GM18498 (cell line): ENCODE data around the gene NCAPD2.
"Not testable (repeated sequence)": the region's sequence is repeated elsewhere in the genome, so short reads cannot be mapped to it uniquely, and the experiment has no call there.

ENCODE experiments used
- ATAC-seq: cut with Tn5 transposase; IDR thresholded peaks from one replicate; pipeline ENCODE4 v1.9.1; 2021; ENCODE audit warnings: mild to moderate bottlenecking, moderate library complexity; ENCODE audit not compliant: unreplicated experiment

The NCAPD2 gene

DNA sequence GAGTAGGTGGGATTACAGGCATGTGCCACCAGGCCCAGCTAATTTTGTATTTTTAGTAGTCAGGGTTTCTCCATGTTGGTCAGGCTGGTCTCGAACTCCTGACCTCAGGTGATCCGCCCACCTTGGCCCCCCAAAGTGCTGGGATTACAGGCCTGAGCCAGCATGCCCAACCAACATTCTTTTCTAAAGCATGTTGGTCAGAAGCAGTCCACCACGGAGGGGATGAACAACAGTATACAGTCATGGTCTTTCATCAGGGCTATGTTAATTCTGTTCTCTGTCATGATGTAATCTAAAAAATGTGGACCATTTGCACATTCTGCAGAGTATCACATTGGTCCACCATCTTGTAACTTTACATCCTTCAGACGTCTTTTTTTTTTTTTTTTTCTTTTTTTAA, 4.5 kb upstream of the NCAPD2 start:
- no peak for ATAC-seq

DNA sequence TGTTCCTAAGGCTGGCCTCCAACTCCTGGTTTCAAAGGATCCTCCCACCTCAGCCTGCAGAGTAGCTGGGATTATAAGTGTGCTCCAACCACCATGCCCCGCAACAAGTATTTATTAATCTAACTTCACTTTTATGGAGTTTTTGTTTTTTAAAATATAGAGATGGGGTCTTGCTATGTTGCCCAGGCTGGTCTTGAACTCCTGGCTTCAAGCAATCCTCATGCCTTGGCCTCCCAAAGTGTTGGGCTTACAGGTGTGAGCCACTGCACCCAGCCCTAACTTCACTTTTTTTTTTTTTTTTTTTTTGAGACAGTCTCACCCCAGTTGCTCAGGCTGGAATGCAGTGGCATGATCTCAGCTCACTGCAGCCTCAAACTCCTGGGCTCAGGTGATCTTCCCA, 3.2 kb upstream of the NCAPD2 start:
- ATAC-seq: not testable (repeated sequence)

DNA sequence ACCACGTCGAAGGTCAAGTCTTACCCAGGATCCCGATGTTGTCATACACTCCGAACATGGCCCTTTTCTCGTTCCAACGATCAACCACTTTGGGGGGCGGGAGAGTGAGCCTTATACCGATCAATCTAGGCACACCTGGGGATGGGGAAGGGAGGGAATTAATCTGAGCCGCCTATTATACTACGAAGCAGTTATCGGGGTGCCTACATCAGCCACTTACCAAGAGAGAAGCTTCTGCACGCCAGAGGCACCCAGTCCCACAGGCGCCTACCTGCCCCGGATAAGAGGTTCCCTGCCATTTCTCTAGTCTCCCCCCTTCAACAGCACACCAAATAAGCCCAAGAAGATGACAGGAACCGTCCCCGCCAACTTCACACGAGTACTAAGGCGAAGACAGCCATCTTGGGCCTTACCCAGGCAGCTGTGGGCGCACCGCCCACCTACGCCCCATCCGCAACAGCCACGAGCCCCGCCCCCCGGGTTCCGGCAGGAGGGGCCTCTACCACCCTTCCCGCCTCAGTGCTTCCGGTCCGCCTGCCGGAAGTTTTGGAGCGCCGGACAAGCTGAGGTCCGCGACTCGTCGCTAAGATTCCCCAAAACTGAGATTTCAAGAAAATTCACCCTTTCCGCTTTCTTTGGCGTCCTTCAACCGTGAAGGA, 935 bp upstream of the NCAPD2 start, which contains the start of gene MRPL51:
Gene MRPL51, minus strand, starts transcription at position 425 of the 659 bp plus-strand sequence. Its CDS starts 126 bp downstream, at position 299.
- ATAC-seq: peak; percentile 71

DNA sequence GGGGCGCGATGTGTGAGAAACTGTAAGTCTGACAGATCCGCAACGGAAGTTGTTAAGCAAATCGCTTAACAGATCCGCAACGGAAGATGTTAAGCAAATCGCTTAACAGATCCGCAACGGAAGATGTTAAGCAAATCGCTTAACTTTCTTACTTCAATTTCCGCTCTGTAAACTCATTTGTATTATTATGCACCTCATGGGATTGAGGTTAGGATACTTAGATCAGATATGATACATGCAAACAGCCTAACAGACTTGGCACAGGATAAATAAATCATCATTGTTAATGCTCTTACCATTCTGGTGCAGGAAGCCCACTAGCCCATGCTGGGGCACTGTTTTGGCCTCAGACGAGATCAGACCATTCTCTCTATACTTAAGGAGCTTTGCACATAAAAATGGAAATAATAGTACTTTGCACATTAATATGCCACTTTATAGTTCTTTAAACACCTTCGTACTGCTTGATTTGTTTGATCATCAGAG, 399 bp downstream of the NCAPD2 start:
- no peak for ATAC-seq

DNA sequence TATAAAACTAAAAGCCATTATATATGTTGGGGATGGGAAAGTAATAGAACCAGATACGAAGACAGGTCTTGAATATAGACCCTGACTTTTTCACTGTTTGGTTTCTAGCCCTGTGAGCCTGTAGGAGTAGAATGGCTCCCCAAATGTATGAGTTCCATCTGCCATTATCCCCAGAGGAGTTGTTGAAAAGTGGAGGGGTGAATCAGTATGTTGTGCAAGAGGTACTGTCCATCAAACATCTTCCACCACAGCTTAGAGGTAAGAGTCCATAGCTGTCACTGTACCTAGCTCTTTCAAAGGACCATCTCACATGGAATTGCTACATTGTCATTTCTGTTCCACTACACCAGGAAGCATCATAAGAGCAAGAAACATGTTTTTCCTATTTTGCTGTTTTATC, 1.1 kb downstream of the NCAPD2 start:
- ATAC-seq: no peak

DNA sequence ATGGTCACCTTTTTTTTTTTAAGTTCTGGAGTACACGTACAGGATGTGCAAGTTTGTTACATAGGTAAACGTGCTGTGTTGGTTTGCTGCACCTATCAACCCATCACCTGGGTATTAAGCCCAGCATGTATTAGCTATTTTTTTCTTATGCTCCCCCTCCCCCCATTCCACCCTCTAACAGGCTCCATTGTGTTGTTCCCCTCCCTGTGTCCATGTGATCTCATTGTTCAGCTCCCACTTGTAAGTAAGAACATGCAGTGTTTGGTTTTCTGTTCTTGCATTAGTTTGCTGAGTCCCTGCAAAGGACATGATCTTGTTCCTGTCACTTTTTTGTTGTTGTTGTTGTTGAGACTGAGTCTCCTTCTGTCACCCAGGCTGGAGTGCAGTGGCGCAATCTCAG, 3.4 kb downstream of the NCAPD2 start:
- ATAC-seq: not testable (repeated sequence)

DNA sequence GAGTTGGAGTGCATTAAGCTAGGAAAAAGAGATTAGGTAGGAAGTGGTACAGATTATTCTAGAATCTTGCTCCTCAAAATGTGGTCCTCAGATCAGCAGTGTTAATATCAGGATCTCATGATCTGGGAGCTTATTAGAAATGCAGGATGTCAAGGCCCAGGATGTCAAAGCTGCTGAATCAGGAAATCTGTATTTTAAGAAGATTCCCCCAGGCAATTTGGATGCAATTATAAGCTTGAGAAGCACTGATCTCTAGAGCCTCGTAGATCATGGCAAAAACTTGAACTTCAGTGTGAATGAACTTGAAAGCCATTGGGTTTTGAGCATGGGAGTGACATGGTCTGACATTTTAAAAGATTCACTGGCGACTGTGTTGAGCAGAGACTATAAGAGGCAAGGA, 6.6 kb downstream of the NCAPD2 start:
- ATAC-seq: no peak

DNA sequence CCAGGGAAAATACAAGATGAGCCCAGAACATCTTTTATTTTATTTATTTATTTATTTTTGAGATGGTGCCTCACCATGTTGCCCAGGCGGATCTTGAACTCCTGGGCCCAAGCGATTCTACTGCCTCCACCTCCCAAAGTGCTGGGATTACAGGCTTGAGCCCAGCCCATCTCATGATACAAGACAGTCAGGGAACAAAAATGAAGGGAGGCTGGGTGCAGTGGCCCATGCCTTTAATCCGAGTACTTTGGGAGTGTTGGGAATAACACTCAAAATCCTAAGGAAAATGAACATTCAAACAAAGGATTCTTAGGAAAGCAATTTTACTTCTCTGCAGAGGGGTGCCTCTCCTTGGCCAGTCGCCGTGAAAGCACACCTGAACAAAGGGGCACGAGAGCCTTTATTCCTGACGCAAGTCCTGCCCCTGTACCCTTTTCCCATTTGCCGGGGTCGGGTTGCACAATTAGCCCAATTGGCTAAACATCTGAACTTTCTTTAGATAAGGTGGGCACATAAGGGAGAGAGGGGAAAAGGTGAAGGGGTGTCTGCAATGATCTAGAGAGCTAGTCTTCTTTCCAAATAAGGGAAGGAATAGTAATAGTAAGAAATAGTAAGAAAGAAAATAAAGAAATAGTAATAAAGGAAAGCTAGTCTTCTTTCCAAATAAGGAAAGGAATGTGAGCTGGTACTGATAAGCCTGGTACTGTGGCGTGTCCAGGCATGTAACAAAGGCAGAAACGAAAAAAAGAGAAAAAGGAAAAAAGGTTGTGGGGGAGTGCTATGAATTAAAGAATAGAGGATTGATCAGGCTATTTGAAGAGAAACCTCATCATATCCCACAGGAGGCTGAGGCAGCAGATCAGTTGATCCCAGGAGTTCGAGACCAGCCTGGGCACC, 13.4 kb downstream of the NCAPD2 start:
- no peak for ATAC-seq

DNA sequence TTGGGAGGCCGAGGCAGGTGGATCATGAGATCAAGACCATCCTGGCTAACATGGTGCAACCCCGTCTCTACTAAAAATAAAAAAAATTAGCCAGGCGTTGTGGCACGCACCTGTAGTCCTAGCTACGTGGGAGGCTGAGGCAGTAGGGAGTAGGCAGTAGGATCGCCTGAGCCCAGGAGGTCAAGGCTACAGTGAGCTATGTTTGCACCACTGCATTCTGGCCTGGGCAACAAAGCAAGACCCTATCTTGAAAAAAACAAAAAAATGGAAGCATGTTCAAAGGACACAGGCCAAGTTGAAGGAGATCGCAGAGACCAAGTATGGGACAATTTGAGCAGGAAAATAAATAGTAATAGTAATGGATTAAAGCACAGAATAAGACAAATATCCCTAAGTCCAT, 14.2 kb downstream of the NCAPD2 start:
- ATAC-seq: no peak

DNA sequence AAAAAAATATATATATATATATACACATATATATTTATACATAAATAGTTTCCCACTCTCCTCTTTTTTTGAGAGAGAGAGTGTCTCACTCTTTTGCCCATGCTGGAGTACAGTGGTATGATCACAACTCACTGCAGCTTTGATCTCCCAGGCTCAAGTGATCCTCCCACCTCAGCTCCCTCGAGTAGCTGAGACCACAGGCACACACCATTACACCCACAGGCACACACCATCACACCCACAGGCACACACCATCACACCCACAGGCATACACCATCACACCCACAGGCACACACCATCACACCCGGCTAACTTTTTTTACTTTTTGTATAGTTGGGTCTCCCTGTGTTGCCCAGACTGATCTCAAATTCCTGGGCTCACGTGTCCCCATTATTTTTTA, 26.3 kb downstream of the NCAPD2 start:
- no peak for ATAC-seq

DNA sequence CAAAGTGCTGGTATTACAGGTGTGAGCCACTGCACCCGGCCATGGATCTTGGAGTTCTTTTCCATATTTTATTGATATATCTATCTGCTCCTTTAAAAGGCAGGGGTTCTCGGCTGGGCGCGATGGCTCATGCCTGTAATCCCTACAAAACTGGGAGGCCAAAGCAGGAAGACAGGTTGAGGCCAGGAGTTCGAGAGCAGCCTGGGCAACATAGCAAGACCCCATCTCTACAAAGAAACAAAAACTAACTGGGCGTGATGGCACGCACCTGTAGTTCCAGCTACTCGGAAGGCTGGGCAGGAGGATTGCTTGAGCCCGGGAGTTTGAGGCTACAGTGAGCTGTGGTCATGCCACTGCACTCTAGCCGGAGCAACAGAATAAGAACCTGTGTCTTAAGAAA, 28.3 kb downstream of the NCAPD2 start:
- no peak for ATAC-seq

DNA sequence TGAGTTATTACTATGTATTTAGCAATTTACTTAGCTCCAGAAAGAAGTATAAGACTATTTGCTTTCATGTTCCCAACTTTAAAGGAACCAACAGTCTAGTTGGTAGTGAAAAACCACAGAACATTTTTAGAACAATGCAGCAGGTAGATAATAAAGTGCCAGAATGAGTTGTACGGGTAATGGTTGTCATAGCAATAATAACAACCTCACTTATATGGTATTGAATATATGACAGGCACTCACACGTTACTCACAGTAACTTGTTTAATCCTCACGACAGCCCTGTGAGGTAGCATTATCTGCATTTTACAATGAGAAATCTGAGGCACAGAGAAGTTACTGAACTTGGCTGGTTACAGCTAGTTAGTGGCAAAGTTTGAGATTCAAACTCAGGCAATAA, 29.8 kb downstream of the NCAPD2 start:
- no peak for ATAC-seq

DNA sequence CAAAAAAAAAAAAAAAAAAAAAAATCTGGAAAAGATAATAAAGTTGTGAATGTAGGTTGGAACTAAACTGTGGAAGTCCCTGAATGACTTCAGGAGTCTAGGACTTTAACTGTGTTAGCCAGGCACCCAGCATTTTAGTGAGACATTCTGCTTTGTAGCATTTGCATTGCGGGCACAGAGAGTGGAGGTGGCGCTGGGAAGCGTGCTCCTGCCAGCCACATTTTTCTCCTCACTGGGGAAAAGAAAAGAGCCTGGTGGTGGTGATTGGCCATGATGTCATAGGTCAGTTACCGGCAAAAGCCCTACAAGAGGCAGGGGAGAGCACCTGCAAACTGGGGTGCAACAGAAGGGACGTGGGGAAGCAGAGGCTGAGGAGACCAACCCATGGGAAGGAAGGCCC, 30.7 kb downstream of the NCAPD2 start:
- no peak for ATAC-seq

DNA sequence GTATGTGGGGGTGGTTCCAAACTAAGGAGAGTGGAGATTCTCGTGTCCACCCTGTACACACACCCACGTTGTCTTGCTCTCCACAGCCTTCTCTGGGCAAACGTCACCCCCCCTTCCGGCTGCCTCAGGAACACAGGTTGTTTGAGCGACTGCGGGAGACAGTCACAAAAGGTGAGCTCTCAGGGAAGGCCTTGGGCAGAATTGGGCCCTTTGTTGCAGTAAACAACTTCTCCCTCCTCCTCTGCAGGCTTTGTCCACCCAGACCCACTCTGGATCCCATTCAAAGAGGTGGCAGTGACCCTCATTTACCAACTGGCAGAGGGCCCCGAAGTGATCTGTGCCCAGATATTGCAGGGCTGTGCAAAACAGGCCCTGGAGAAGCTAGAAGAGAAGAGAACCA, 32.3 kb downstream of the NCAPD2 start:
- ATAC-seq: no peak

DNA sequence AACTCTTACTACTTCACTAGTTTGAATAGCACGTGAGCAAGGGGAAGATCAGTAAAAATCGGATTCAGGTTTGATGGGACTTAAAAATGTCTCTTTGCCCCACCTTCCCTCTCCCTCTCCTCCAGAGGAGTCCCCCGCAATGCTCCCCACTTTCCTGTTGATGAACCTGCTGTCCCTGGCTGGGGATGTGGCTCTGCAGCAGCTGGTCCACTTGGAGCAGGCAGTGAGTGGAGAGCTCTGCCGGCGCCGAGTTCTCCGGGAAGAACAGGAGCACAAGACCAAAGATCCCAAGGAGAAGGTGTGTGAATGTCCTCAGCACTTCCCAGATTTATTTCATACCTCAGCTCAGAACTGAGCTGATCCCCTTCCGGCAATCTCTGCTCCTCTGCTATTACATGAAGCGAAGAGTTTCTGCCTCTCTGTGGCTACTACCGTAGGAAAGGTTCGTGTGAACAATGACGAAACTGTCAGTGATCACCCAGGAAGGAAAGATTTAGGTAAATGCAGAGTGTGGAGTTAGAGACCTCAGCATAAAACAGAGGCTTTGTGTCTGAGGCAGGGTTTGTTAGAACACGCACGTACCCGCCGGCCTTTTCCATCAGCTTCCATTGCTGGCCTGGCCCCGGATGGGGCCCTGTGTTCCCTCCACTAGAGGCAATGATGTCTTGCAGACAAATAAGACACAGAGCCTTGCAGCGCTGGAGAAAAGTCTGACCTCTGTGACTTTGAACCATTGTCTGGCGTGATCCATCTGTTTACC, 33.0 kb downstream of the NCAPD2 start:
- ATAC-seq: no peak

DNA sequence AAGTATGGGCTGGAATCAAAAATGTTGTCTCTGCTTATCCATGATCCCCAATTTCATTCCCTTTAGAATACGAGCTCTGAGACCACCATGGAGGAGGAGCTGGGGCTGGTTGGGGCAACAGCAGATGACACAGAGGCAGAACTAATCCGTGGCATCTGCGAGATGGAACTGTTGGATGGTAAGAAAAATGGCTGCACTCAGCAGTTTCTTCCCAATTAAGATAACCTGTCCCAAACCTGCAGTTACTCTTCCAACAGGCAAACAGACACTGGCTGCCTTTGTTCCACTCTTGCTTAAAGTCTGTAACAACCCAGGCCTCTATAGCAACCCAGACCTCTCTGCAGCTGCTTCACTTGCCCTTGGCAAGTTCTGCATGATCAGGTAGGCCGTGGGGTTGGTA, 33.8 kb downstream of the NCAPD2 start:
- ATAC-seq: no peak

DNA sequence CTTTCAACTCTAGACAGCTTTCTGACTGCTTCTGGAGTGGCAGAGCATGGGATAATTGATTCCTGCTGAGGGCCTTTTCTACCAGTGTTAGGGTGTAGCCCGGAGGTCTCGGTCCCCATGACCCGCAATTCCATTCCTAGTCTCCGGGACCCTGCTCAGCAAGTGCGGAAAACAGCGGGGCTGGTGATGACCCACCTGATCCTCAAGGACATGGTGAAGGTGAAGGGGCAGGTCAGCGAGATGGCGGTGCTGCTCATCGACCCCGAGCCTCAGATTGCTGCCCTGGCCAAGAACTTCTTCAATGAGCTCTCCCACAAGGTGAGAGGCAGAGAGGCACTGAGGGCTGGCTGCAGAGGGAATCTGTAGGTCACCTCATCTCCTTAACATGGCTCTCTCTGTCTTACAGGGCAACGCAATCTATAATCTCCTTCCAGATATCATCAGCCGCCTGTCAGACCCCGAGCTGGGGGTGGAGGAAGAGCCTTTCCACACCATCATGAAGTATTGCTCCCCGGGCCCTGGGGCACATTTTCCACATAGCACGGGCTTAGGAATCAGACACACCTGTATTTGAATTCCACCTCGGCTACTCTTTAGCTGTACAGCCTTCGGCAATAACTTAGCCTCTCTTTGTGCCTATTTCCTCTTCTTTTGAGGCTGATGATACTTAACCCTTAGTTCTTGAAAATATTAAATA, 34.8 kb downstream of the NCAPD2 start:
- no peak for ATAC-seq

DNA sequence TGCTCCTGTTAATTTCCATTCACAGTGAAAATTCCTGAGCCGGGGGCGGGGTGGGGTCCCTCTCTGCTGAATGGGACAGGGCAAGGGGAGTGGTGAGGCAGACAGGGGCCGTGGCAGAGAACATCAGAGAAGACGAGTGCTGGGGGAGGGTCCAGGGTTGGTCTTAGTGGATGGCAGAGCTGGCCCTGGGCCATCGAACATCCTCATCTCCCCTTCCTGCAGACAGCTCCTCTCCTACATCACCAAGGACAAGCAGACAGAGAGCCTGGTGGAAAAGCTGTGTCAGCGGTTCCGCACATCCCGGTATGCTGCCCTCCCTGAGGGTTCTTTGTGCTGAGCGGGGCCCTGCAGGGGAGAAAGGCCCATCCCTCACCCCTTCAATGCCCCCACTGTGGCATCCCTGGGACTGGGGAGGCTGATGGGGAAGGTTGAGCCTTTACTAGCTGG, 35.4 kb downstream of the NCAPD2 start:
- no peak for ATAC-seq

DNA sequence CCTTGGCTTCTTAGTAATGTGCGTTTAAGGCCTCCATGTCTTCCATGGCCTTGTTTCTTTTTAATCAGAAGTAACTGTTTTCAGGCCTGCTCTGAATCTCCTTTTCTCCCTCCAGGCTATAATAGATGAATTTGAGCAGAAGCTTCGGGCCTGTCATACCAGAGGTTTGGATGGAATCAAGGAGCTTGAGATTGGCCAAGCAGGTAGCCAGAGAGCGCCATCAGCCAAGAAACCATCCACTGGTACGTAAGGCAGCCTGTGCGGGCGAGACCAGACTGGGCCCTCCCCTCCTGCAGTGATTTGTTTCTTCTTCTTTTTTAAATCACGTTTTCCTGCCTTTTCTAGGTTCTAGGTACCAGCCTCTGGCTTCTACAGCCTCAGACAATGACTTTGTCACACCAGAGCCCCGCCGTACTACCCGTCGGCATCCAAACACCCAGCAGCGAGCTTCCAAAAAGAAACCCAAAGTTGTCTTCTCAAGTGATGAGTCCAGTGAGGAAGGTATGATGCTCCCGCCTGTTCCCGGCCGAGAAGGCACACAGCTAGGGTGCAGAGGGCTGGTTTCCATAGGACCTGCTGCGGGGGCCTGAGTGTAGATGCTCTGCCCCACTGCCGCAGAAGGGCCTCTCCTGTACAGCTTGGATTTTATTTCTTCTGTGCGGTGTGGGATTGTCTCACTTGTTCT, 36.8 kb downstream of the NCAPD2 start:
- no peak for ATAC-seq
